Measurements from ENCODE around the gene PLIN4.

GRCh38 chr19:4503132-4503824 lies 15.0 kb downstream of the PLIN4 start:
- TF ChIP-seq CTCF (IDR thresholded peaks at IDR 0.05 in 8 of 11, conservative IDR thresholded peaks at IDR 0.05 in 3 of 11), result no peak
- TF ChIP-seq POLR2A (IDR thresholded peaks at IDR 0.05), result no peak
